HCT116 (cell line): ENCODE measurements around the gene BAHCC1. TPM values are rescaled to one million over a fixed set of nuclear protein-coding genes. Genes with fewer than 3 reads are reported as not detected.
"Not testable (repeated sequence)": the region's sequence is repeated elsewhere in the genome, so short reads cannot be mapped to it uniquely, and the experiment has no call there.

ENCODE experiments used
- ATAC-seq: fragments of 200-7000 bp; cut with Tn5 transposase; 2 replicates; pipeline ENCODE4 v1.9.1; 2020; ENCODE audit warnings: mild to moderate bottlenecking, moderate library complexity
- BruUV-seq: library from RNA; stranded (reverse); fragments of 400-500 nt; replicated peaks from 2 replicates; lab custom pipeline; 2021; lab: Mats Ljungman, UMichigan
- CTCF ChIA-PET: fragments of 300-600 bp; sonication (Branson Sonifier 250); formaldehyde crosslinking; loops from one replicate; lab custom pipeline; 2021; ENCODE audit warnings: antibody characterized with exemption; lab: Charles Lee
- POLR2A ChIA-PET: fragments of 300-600, 350-600 bp; sonication (Branson Sonifier 250); formaldehyde crosslinking; loops from one replicate; lab custom pipeline; 2021; ENCODE audit warnings: antibody characterized with exemption; lab: Charles Lee
- RAD21 ChIA-PET, 2 experiments: fragments of 300-600 bp; sonication (Branson Sonifier 250); formaldehyde crosslinking; loops; one replicate each; lab custom pipeline; 2023; ENCODE audit warnings: low total read pairs in 2 of 2; ENCODE audit not compliant: uncharacterized antibody in 2 of 2, unreplicated experiment in 2 of 2, low non-redundant PET in 1 of 2; lab: Charles Lee
- DNase-seq: peaks from one replicate; pipeline ENCODE4 v3.0.0-alpha.2; 2010; ENCODE audit warnings: low read depth, low spot score
- H2AFZ ChIP-seq: fragments of 200-600 bp; shearing (Covaris generic), sonication (generic); 2 replicates; pipeline ENCODE4 v1.6.1; 2017; ENCODE audit warnings: low read depth, mixed run types, mixed read lengths, antibody characterized with exemption, low read length; ENCODE audit not compliant: poor library complexity, severe bottlenecking
- H3K27ac ChIP-seq: 2 replicates; pipeline ENCODE4 v1.5.1; 2012; ENCODE audit warnings: low read depth, low read length
- H3K27me3 ChIP-seq: fragments of 200-600 bp; sonication (generic); 2 replicates; pipeline ENCODE4 v1.6.1; 2016; ENCODE audit warnings: mixed run types, low read length, mixed read lengths; ENCODE audit not compliant: insufficient read depth
- H3K36me3 ChIP-seq, 2 experiments: fragments of 200-500 bp in 1 of 2; fragments of 200-600 bp in 1 of 2; sonication (Bioruptor generic) in 1 of 2; sonication (generic) in 1 of 2; 2 replicates each; pipeline versions ENCODE4 v1.5.1 to v1.6.1; 2014 to 2016; ENCODE audit warnings: low read length in 2 of 2, inconsistent platforms in 1 of 2, mixed read lengths in 1 of 2, mixed run types in 1 of 2; ENCODE audit not compliant: insufficient read depth in 2 of 2, control insufficient read depth in 1 of 2
- H3K4me1 ChIP-seq, 2 experiments: fragments of 200-600 bp in 1 of 2; sonication (generic) in 1 of 2; 2 replicates each; pipeline versions ENCODE4 v1.5.1 to v1.6.1; 2012 to 2017; ENCODE audit warnings: low read length in 2 of 2, inconsistent platforms in 1 of 2, mild to moderate bottlenecking in 1 of 2, mixed read lengths in 1 of 2, mixed run types in 1 of 2, moderate library complexity in 1 of 2; ENCODE audit not compliant: insufficient read depth in 2 of 2, control insufficient read depth in 1 of 2
- H3K4me2 ChIP-seq: fragments of 200-600 bp; sonication (generic); 2 replicates; pipeline ENCODE4 v1.6.1; 2017; ENCODE audit warnings: mixed run types, low read length, mixed read lengths
- H3K4me3 ChIP-seq, 2 experiments: fragments of 200-600 bp in 1 of 2; sonication (generic) in 1 of 2; replicated peaks in 1 of 2; 2 replicates each; pipeline ENCODE4 v1.5.1; 2011 to 2016; ENCODE audit warnings: low read length in 2 of 2, control low read depth in 1 of 2, low read depth in 1 of 2, mild to moderate bottlenecking in 1 of 2, mixed read lengths in 1 of 2, mixed run types in 1 of 2
- H3K79me2 ChIP-seq: fragments of 200-600 bp; sonication (generic); 2 replicates; pipeline ENCODE4 v1.6.1; 2017; ENCODE audit warnings: mild to moderate bottlenecking, mixed run types, low read length, moderate library complexity, mixed read lengths; ENCODE audit not compliant: insufficient read depth
- H3K9ac ChIP-seq: fragments of 200-600 bp; sonication (generic); 2 replicates; pipeline ENCODE4 v1.6.1; 2016; ENCODE audit warnings: low read length, mixed read lengths
- H3K9me2 ChIP-seq: fragments of 200-600 bp; sonication (generic), shearing (Covaris generic); 2 replicates; pipeline ENCODE4 v1.6.1; 2017; ENCODE audit warnings: mixed run types, mild to moderate bottlenecking, moderate library complexity; ENCODE audit not compliant: insufficient read depth
- H3K9me3 ChIP-seq, 2 experiments: fragments of 200-500 bp in 1 of 2; fragments of 200-600 bp in 1 of 2; sonication (Bioruptor generic) in 1 of 2; sonication (generic) in 1 of 2; 2 replicates each; pipeline ENCODE4 v1.6.1; 2014 to 2017; ENCODE audit warnings: low read length in 2 of 2, mixed read lengths in 2 of 2, inconsistent platforms in 1 of 2, low read depth in 1 of 2, mild to moderate bottlenecking in 1 of 2, mixed run types in 1 of 2, moderate library complexity in 1 of 2; ENCODE audit not compliant: control insufficient read depth in 1 of 2, insufficient read depth in 1 of 2
- H4K20me1 ChIP-seq: fragments of 200-600 bp; sonication (generic), shearing (Covaris generic); 2 replicates; pipeline ENCODE4 v1.6.1; 2017; ENCODE audit warnings: mixed run types, mild to moderate bottlenecking, moderate library complexity; ENCODE audit not compliant: insufficient read depth
- CBX3 ChIP-seq: IDR thresholded peaks from 2 replicates; pipeline ENCODE4 v1.6.1; 2012; ENCODE audit warnings: low read depth
- EGR1 ChIP-seq: IDR thresholded peaks from 2 replicates; pipeline ENCODE4 v1.6.1; 2012; ENCODE audit warnings: low read depth
- ELF1 ChIP-seq: IDR thresholded peaks from 2 replicates; pipeline ENCODE4 v1.6.1; 2012; ENCODE audit warnings: low read depth, borderline replicate concordance
- EZH2 ChIP-seq: fragments of 200-600 bp; sonication (generic); IDR thresholded peaks from 2 replicates; pipeline ENCODE4 v1.6.1; 2017; ENCODE audit warnings: antibody characterized with exemption, mixed run types
- JUND ChIP-seq: IDR thresholded peaks from 2 replicates; pipeline ENCODE4 v1.6.1; 2012
- RAD21 ChIP-seq: IDR thresholded peaks from 2 replicates; pipeline ENCODE4 v1.6.1; 2012; ENCODE audit warnings: low read depth, mild to moderate bottlenecking
- SRF ChIP-seq: IDR thresholded peaks from 2 replicates; pipeline ENCODE4 v1.6.1; 2012; ENCODE audit warnings: low read depth
- YY1 ChIP-seq: IDR thresholded peaks from 2 replicates; pipeline ENCODE4 v1.6.1; 2011; ENCODE audit warnings: low read length, low read depth, moderate library complexity, mild to moderate bottlenecking; ENCODE audit not compliant: insufficient replicate concordance; ENCODE audit errors: extremely low read depth
- intact Hi-C: fragments of 100-400 bp; cut with micrococcal nuclease; formaldehyde crosslinking; loops from 2 replicates; pipeline ENCODE4 v1.10.0; 2022
- total RNA-seq: library from RNA; stranded (reverse); gene quantifications from one replicate; pipeline ENCODE4 v1.2.1, GENCODE V29; 2021; ENCODE audit not compliant: unreplicated experiment
- TF ChIP-seq, protein P1 (sequence below): IDR thresholded peaks from 2 replicates; pipeline ENCODE4 v1.6.1; 2011; ENCODE audit warnings: mild to moderate bottlenecking, low read length, moderate library complexity; ENCODE audit not compliant: insufficient replicate concordance; ENCODE audit errors: extremely low read depth
- TF ChIP-seq, protein P2 (sequence below), 3 experiments: fragments of 200-600 bp in 1 of 3; sonication (generic) in 1 of 3; IDR thresholded peaks in 2 of 3; conservative IDR thresholded peaks in 1 of 3; 2 replicates each; pipeline ENCODE4 v1.5.1; 2012 to 2017; ENCODE audit warnings: low read depth in 2 of 3, low read length in 2 of 3, antibody characterized with exemption in 1 of 3, borderline replicate concordance in 1 of 3, control low read depth in 1 of 3, mild to moderate bottlenecking in 1 of 3, mixed read lengths in 1 of 3, mixed run types in 1 of 3, moderate library complexity in 1 of 3; ENCODE audit not compliant: insufficient read depth in 1 of 3
- TF ChIP-seq, protein P3 (sequence below): IDR thresholded peaks from 2 replicates; pipeline ENCODE4 v1.6.1; 2012; ENCODE audit warnings: low read depth

Gene BAHCC1
- total RNA-seq, 1 experiment from 2014 or later, result 45.2 TPM

DNA sequence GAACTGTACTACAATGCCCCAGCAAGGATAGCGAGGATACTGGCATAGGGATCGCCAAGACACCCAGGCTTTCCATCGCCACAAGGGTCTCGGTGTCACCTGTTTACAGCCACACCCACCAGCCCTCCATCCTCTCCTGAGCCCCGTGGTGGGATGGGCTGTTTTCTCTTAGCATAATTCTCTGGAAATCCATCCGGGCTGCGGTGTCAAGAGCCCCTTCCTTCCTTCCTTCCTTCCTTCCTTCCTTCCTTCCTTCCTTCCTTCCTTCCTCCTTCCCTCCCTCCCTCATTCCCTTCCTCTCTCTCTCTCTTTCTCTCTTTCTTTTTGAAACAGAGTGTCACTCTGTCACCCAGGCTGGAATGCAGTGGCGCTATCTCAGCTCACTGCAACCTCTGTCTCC lies 36.0 kb upstream of the BAHCC1 start:
- Histone ChIP-seq H3K4me2 (no peak overlapping the region), H3K4me3 (no peak overlapping the region), H3K9me2 (no peaks in the 10 kb centered on the region)
- TF ChIP-seq ELF1 (no peak), EGR1 (no peak), CBX3 (no peak), EZH2 (no peak), JUND (no peak), RAD21 (no peak), YY1 (no peak), SRF (no peak)
- TF ChIP-seq, protein P1, sequence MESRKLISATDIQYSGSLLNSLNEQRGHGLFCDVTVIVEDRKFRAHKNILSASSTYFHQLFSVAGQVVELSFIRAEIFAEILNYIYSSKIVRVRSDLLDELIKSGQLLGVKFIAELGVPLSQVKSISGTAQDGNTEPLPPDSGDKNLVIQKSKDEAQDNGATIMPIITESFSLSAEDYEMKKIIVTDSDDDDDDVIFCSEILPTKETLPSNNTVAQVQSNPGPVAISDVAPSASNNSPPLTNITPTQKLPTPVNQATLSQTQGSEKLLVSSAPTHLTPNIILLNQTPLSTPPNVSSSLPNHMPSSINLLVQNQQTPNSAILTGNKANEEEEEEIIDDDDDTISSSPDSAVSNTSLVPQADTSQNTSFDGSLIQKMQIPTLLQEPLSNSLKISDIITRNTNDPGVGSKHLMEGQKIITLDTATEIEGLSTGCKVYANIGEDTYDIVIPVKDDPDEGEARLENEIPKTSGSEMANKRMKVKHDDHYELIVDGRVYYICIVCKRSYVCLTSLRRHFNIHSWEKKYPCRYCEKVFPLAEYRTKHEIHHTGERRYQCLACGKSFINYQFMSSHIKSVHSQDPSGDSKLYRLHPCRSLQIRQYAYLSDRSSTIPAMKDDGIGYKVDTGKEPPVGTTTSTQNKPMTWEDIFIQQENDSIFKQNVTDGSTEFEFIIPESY, result no peak
- TF ChIP-seq, protein P2, sequence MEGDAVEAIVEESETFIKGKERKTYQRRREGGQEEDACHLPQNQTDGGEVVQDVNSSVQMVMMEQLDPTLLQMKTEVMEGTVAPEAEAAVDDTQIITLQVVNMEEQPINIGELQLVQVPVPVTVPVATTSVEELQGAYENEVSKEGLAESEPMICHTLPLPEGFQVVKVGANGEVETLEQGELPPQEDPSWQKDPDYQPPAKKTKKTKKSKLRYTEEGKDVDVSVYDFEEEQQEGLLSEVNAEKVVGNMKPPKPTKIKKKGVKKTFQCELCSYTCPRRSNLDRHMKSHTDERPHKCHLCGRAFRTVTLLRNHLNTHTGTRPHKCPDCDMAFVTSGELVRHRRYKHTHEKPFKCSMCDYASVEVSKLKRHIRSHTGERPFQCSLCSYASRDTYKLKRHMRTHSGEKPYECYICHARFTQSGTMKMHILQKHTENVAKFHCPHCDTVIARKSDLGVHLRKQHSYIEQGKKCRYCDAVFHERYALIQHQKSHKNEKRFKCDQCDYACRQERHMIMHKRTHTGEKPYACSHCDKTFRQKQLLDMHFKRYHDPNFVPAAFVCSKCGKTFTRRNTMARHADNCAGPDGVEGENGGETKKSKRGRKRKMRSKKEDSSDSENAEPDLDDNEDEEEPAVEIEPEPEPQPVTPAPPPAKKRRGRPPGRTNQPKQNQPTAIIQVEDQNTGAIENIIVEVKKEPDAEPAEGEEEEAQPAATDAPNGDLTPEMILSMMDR (IDR thresholded peaks at IDR 0.05 in 2 of 3, conservative IDR thresholded peaks at IDR 0.05 in 1 of 3; ENCODE audit: borderline replicate concordance in 1 of 3, insufficient read depth in 1 of 3, low read depth in 2 of 3, low read length in 2 of 3), result no peak
- TF ChIP-seq, protein P3, sequence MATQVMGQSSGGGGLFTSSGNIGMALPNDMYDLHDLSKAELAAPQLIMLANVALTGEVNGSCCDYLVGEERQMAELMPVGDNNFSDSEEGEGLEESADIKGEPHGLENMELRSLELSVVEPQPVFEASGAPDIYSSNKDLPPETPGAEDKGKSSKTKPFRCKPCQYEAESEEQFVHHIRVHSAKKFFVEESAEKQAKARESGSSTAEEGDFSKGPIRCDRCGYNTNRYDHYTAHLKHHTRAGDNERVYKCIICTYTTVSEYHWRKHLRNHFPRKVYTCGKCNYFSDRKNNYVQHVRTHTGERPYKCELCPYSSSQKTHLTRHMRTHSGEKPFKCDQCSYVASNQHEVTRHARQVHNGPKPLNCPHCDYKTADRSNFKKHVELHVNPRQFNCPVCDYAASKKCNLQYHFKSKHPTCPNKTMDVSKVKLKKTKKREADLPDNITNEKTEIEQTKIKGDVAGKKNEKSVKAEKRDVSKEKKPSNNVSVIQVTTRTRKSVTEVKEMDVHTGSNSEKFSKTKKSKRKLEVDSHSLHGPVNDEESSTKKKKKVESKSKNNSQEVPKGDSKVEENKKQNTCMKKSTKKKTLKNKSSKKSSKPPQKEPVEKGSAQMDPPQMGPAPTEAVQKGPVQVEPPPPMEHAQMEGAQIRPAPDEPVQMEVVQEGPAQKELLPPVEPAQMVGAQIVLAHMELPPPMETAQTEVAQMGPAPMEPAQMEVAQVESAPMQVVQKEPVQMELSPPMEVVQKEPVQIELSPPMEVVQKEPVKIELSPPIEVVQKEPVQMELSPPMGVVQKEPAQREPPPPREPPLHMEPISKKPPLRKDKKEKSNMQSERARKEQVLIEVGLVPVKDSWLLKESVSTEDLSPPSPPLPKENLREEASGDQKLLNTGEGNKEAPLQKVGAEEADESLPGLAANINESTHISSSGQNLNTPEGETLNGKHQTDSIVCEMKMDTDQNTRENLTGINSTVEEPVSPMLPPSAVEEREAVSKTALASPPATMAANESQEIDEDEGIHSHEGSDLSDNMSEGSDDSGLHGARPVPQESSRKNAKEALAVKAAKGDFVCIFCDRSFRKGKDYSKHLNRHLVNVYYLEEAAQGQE, result no peak
- TF ChIP-seq, all 23 proteins: peak for 0
- Histone ChIP-seq H3K27me3 (no peaks in the 10 kb centered on the region), H3K27ac (no peak overlapping the region), H3K36me3 (no peaks in the 10 kb centered on the region), H2AFZ (no peak overlapping the region), H3K79me2 (no peaks in the 10 kb centered on the region), H4K20me1 (no peaks in the 10 kb centered on the region), H3K9me3 (no peaks in the 10 kb centered on the region), H3K9ac (no peak overlapping the region), H3K4me1 (peaks cover 19 to 27% of the 10 kb centered on the region in 2 experiments)
- ChIA-PET CTCF (no interaction called here), RAD21 (no interaction called here), POLR2A (no interaction called here)
- no peak for DNase-seq
- no peak for ATAC-seq
- intact Hi-C loops, result no loop called here
- BruUV-seq, result no TSS peak

DNA sequence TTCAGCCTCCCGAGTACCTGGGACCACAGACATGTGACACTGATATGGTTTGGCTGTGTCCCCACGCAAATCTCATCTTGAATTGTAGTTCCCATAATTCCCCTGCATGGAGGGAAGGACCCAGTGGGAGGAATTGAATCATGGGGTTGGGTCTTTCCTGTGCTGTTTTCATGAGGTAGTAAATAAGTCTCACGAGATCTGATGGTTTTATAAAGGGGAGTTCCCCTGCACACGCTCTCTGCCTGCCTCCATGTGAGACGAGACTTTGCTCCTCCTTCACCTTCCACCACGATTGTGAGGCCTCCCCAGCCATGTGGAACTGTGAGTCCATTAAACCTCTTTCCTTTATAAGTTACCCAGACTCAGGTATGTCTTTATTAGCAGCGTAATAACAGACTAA lies 33.3 kb upstream of the BAHCC1 start:
- H3K9ac ChIP-seq, ATAC-seq, H3K79me2 ChIP-seq, H3K9me3 ChIP-seq, BruUV-seq, H3K9me2 ChIP-seq, DNase-seq, intact Hi-C loops, H3K27me3 ChIP-seq, H3K27ac ChIP-seq, H3K4me3 ChIP-seq, H4K20me1 ChIP-seq, H3K36me3 ChIP-seq, RAD21 ChIA-PET: not testable (repeated sequence)
- peak overlapping the region; percentile 23; the same call in 1 of the 2 replicates for H3K4me2 ChIP-seq
- H3K4me1 ChIP-seq, result peaks cover 46 to 55% of the 10 kb centered on the region in 2 experiments
- ChIA-PET POLR2A (interaction anchor here (1.5 kb wide), 1 partner anchor 12 kb away, joined by 3 read pairs; no protein-coding TSS in a partner anchor), CTCF (interaction anchor here (0.5 kb wide), 1 partner anchor 1523 kb away, joined by 4 read pairs; the partner anchor contains the start of gene CBX4)
- peak overlapping the region; percentile 76 for H2AFZ ChIP-seq
